ENCODE results near the gene KCNF1. TPM values are rescaled to one million over a fixed set of nuclear protein-coding genes. Genes with fewer than 3 reads are reported as not detected.

The KCNF1 gene
- total RNA-seq, 2 donors from 2014 or later, result not detected

DNA sequence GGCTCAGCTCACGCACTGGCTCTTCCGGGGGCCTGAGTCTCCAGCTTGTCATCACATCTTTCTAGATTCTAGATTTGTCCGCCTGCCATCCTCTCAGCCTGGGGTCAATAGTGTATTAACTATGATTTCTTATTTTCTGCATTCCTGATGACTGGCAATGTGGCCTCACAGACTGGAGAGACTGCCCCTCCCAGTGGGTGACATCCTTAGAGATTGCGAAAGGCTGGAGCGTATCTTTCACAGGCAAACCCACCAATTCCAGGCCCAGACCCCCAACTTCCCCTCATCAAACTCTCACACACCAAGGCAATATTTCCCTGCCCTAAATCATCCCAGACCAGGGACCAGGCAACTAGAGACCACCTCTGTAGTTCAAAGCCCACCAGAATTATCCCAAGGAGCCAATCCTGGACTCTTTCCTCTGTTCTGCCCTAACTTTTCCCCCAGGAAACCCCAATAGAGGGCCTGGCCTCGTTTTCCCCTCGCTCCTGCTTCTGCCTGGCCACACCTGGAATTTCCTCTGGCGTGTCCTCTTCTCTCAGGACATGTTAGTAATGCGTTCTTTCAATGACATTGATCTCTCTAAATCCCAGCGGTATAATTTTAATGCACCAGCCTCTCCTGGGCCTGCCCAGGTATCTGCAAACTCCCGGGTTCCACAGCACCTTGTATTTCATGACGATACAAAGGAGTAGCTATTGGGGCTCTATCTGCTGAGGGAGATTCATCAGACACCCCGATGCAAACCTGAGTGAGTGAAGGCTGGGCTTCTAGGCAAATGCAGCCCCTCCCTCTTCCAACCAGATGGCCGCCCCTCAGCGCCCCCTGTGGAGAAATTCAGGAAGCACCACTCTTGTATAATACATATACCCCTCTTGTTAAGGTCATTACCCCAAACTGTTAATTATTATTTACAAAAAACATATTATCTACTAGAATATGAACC is 2.4 kb upstream of the KCNF1 start:
- Histone ChIP-seq H3K4me1 (ENCODE audit: control insufficient read depth in 1 of 2, low read depth in 2 of 2) (peaks cover 0 to 5% of the 10 kb centered on the region in 2 donors), H3K27me3 (replicated peaks; ENCODE audit: insufficient read depth) (no peaks in the 10 kb centered on the region), H3K36me3 (no peaks in the 10 kb centered on the region), H3K4me3 (no peak overlapping the region), H3K9me3 (no peaks in the 10 kb centered on the region), H3K27ac (no peak overlapping the region)
- TF ChIP-seq, protein P1, sequence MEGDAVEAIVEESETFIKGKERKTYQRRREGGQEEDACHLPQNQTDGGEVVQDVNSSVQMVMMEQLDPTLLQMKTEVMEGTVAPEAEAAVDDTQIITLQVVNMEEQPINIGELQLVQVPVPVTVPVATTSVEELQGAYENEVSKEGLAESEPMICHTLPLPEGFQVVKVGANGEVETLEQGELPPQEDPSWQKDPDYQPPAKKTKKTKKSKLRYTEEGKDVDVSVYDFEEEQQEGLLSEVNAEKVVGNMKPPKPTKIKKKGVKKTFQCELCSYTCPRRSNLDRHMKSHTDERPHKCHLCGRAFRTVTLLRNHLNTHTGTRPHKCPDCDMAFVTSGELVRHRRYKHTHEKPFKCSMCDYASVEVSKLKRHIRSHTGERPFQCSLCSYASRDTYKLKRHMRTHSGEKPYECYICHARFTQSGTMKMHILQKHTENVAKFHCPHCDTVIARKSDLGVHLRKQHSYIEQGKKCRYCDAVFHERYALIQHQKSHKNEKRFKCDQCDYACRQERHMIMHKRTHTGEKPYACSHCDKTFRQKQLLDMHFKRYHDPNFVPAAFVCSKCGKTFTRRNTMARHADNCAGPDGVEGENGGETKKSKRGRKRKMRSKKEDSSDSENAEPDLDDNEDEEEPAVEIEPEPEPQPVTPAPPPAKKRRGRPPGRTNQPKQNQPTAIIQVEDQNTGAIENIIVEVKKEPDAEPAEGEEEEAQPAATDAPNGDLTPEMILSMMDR (IDR thresholded peaks at IDR 0.05), result no peak
- ATAC-seq (ENCODE audit: insufficient number of reproducible peaks, low FRiP score, low read depth), result no peak
- DNase-seq (ENCODE audit: low spot score), result no peak

DNA sequence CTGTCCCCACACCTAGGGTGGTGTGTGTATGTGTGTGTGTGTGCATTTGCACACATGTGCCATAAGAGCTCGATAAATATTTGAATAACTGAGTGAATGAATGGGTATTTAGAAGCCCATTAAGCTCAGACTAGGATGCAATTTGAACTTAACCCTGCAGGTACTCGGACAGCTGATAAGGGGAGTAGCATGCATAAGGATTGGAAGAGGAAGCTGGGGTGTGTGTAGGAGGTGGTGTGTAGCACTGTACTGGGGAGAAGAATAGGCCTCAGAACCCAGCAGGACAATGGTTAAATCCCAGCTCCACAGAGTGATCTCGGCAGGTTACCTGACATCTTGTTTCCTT is 1.8 kb upstream of the KCNF1 start:
- H3K27me3 ChIP-seq (replicated peaks; ENCODE audit: insufficient read depth), result no peaks in the 10 kb centered on the region
- H3K36me3 ChIP-seq, result no peaks in the 10 kb centered on the region
- H3K9me3 ChIP-seq, result no peaks in the 10 kb centered on the region
- no peak overlapping the region for H3K4me3 ChIP-seq
- peaks cover 0 to 5% of the 10 kb centered on the region in 2 donors for H3K4me1 ChIP-seq (ENCODE audit: control insufficient read depth in 1 of 2, low read depth in 2 of 2)
- ATAC-seq (ENCODE audit: insufficient number of reproducible peaks, low FRiP score, low read depth) (no peak), DNase-seq (ENCODE audit: low spot score) (no peak)
- H3K27ac ChIP-seq, result no peak overlapping the region
- TF ChIP-seq, protein P1 (IDR thresholded peaks at IDR 0.05), result no peak

DNA sequence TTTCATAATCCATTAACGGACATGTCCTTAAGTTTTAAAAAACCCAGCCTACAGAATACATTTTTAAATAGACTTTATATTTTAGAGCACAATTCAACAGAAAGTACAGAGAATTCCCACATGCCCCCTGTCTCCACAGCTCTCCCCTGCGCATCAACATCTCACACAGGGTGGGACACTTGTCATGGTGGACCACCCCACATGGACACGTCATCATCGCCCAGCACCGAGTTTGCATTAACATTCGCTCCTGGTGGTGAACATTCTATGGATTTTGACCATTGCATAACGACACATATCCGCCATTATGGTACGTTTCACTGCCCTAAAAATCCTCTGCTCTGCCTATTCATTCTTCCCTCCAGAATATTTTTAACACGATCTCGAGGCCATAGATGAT is 1.1 kb upstream of the KCNF1 start:
- TF ChIP-seq, protein P1 (IDR thresholded peaks at IDR 0.05), result no peak
- H3K36me3 ChIP-seq, result no peaks in the 10 kb centered on the region
- H3K27ac ChIP-seq, result no peak overlapping the region
- no peaks in the 10 kb centered on the region for H3K9me3 ChIP-seq
- DNase-seq (ENCODE audit: low spot score) (no peak), ATAC-seq (ENCODE audit: insufficient number of reproducible peaks, low FRiP score, low read depth) (no peak)
- H3K4me3 ChIP-seq, result no peak overlapping the region
- peaks cover 0 to 5% of the 10 kb centered on the region in 2 donors for H3K4me1 ChIP-seq (ENCODE audit: control insufficient read depth in 1 of 2, low read depth in 2 of 2)
- H3K27me3 ChIP-seq (replicated peaks; ENCODE audit: insufficient read depth), result no peaks in the 10 kb centered on the region

DNA sequence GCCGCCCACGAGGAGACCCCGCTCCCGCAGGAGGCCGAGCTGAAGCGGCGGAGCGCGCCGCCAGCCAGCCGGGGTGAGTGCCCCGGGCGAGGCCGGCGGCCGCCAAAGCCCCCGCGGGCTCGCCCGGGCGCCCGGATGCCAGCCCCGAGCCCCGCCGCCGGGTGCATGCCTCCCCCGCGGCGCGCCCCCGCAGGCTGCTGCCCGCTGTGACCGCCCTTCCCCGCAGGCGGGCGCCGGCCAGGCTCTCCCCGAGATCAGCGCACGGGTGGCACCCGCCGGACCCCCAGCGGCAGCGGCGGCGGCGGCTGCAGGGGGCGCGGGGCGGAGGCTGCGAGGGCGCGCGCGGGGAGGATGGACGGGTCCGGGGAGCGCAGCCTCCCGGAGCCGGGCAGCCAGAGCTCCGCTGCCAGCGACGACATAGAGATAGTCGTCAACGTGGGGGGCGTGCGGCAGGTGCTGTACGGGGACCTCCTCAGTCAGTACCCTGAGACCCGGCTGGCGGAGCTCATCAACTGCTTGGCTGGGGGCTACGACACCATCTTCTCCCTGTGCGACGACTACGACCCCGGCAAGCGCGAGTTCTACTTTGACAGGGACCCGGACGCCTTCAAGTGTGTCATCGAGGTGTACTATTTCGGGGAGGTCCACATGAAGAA is 470 bp downstream of the KCNF1 start:
- H3K9me3 ChIP-seq, result no peaks in the 10 kb centered on the region

More for the DNA sequence above, 470 bp downstream of the KCNF1 start:
- peaks cover 0 to 5% of the 10 kb centered on the region in 2 donors for H3K4me1 ChIP-seq (ENCODE audit: control insufficient read depth in 1 of 2, low read depth in 2 of 2)
- no peaks in the 10 kb centered on the region for H3K27me3 ChIP-seq (replicated peaks; ENCODE audit: insufficient read depth)
- no peak for ATAC-seq (ENCODE audit: insufficient number of reproducible peaks, low FRiP score, low read depth)
- no peak overlapping the region for H3K4me3 ChIP-seq
- H3K27ac ChIP-seq, result no peak overlapping the region
- DNase-seq (ENCODE audit: low spot score), result no peak
- TF ChIP-seq, protein P1 (IDR thresholded peaks at IDR 0.05), result no peak
- no peaks in the 10 kb centered on the region for H3K36me3 ChIP-seq

All from thoracic aorta (tissue), 2 donors.